ENCODE data around the gene LIN52.

LIN52 gene

GRCh38 chr14:74239848-74240793 is 155.4 kb downstream of the LIN52 start:
- DNase-seq: no peak

GRCh38 chr14:74240794-74241651 is 156.3 kb downstream of the LIN52 start:
- DNase-seq: no peak

DNA sequence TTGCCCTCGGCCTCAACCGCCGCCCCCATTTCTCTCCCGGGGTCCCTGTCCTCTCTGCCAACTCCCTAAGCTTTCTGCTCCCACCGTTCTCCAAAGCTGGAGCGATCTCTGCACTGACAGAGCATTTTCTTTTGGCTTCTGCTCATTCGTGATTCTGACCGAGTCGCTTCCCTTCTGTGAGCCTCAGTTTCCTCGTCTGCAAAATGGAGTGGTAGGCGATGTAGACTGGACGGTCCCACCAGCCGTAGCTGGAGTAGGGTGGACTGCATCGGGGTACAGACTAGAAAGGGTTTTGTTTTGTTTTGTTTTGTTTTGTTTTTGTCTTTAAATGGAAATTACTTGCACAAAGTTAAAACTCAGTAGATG is 156.9 kb downstream of the LIN52 start:
- DNase-seq: no peak

GRCh38 chr14:74242021-74242779 is 157.4 kb downstream of the LIN52 start:
- DNase-seq: no peak

DNA sequence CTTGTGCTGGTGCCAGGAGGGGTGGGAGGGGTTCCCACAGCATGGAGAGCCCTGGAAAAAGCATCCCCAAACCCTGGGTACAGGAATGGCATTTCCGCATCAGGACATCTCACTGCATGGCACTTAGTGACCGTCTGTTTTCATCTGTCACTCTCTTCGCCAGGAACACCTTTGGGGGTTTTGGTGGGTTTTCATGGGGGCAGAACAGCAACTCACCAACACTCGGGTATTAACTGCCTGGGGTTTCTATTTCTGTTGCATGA is 158.0 kb downstream of the LIN52 start:
- no peak for DNase-seq

- DNase-seq: no peak
Observed at GRCh38 chr14:74243051-74243450, 158.3 kb downstream of the LIN52 start.

DNA sequence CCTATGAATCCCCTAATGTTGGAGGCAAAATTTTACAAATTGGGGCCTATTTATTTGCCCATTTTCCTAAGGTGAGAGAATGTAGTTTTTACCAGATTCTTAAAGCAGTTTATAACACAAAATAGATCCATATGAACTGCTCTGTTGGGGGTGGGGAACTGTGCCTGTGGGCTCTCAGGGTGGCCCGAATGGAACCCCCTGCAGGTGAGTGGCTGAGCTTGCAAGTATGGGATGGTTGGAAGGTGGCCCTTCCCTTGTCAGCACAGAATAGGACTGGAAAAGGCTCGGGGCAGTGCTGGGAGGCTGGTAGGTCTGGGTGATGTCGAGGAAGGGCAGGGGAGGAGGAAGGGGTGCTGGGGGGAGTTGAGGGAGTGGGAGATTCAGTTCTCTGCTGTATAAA is 159.4 kb downstream of the LIN52 start:
- DNase-seq: no peak

DNA sequence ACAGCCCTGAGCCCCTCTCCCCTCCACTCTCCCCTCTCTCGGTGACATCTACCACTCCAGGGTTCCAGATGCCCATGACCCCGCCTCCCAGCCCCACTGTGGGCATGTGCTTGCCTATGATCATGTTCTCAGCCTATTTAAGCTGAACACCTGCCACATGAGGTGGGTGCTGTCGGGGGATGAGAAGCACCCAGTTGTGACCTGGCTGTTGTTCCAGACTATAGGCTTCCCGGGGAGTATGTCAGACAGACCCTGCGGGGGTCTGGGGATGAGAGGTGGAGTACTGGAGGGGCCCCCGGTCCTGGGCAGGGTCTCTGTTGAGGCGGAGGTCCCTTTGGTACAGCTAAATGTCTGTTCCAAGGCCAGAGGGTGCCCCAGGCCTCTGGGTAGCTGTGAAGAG is 160.5 kb downstream of the LIN52 start:
- no peak for DNase-seq

- DNase-seq: no peak
Observed at GRCh38 chr14:74246542-74246941, 161.8 kb downstream of the LIN52 start.

DNA sequence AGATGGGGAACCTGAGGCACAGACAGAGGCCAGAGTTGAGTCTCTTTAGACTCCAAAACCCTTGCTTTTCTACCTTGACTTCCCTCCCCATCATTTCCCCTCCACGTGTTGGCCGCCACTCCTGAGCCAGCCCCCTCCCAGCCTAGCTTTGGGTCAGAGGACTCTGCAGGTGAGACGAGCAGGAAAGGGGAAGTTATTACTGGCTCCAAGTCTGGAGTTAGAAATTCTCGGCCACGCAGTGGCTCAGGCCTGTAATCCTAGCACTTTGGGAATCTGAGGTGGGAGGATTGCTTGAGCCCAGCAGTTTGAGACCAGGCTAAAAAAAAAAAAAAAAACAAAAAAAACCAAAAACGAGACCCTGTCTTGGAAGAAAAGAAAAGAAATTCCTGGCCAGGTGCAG is 163.3 kb downstream of the LIN52 start:
- no peak for DNase-seq

DNA sequence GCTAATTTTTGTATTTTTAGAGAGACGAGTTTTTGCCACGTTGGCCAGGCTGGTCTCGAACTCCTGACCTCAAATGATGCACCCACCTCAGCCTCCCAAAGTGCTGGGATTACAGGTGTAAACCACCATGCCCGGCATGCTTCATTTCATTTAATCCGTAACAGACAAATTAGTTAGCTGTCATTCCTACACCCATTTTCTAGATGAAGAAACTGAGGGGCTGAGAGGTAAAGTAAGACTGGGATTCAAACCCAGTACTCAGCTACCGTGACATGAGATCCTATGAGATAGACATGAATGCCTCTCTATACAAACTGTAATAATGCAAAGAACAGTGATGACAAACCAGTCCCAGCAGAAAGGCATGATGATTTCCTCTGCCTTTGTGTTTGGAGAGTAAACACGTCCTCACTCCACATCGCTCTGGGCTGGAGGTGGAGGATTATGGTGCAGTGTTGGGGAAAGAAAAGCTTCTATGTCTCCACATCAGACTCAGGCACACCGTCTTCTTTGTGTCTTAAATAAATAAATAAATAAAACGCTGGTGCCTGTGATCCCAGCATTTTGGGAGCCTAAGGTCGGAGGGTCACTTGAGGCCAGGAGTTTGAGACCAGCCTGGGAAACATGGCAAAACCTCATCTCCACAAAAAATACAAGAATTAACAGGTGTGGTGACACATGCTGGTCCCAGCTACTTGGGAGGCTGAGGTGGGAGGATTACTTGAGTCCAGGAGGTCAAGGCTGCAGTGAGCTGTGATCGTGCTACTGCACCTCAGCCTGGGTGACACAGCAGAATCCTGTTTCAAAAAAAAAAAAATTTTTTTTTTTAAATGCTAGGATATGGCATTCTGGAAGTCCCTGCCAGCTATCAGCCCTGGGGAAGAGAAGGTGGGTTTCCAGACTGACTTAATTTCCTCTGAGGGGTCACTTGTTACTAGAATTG is 164.9 kb downstream of the LIN52 start:
- no peak for DNase-seq

Measured in hematopoietic multipotent progenitor cell treated with erythropoietin and hydrocortisone succinate and interleukin-3 and kit ligand, for 6 days (in vitro differentiated cells).